Thymus (tissue), 11 donors: ENCODE results near the gene WASF2. TPM values are rescaled to one million over a fixed set of nuclear protein-coding genes. Genes with fewer than 3 reads are reported as not detected.

Experiments used
- DNase-seq, 9 donors: peaks; one replicate each; pipeline ENCODE4 v3.0.0-alpha.2; 2013; ENCODE audit warnings: low spot score in 9 of 9, low read depth in 6 of 9, missing footprints in 1 of 9
- H3K27ac ChIP-seq, 2 donors: one replicate each; pipeline ENCODE4 v1.5.1; 2013; ENCODE audit warnings: control low read depth in 1 of 2, low read depth in 1 of 2, low read length in 1 of 2, mild to moderate bottlenecking in 1 of 2, moderate library complexity in 1 of 2
- H3K27me3 ChIP-seq, 2 donors: one replicate each; pipeline ENCODE4 v1.5.1; 2013; ENCODE audit warnings: low read length in 1 of 2; ENCODE audit not compliant: control insufficient read depth in 2 of 2, insufficient read depth in 1 of 2
- H3K36me3 ChIP-seq, 2 donors: one replicate each; pipeline ENCODE4 v1.5.1; 2013; ENCODE audit warnings: low read length in 1 of 2, mild to moderate bottlenecking in 1 of 2, moderate library complexity in 1 of 2; ENCODE audit not compliant: control insufficient read depth in 2 of 2, insufficient read depth in 2 of 2
- H3K4me1 ChIP-seq, 2 donors: one replicate each; pipeline ENCODE4 v1.5.1; 2013; ENCODE audit warnings: low read length in 2 of 2; ENCODE audit not compliant: control insufficient read depth in 2 of 2, insufficient read depth in 2 of 2
- H3K4me3 ChIP-seq, 2 donors: one replicate each; pipeline ENCODE4 v1.5.1; 2013; ENCODE audit warnings: low read length in 2 of 2, control low read depth in 1 of 2, mild to moderate bottlenecking in 1 of 2
- H3K9me3 ChIP-seq, 2 donors: one replicate each; pipeline ENCODE4 v1.5.1; 2013; ENCODE audit warnings: low read length in 1 of 2, mild to moderate bottlenecking in 1 of 2; ENCODE audit not compliant: control insufficient read depth in 2 of 2, insufficient read depth in 1 of 2
- WGBS: extraction: QIAGEN DNeasy Blood & Tissue Kit; methylation state at CpG from one replicate; pipeline ENCODE4 v1.1.7; 2013; 5-methylcytosine and 5-hydroxymethylcytosine counted together
- polyA plus RNA-seq: library from polyadenylated mRNA; stranded (reverse); fragments of 200-250 nt; gene quantifications from one replicate; pipeline ENCODE4 v1.2.3, GENCODE V29; 2013
- total RNA-seq: library from RNA; stranded (reverse); fragments of 120-200 nt; gene quantifications from one replicate; pipeline ENCODE4 v1.2.4, GENCODE V29; 2013
- donor health status: healthy.

Gene WASF2
- total and polyA plus RNA-seq, 2 donors = 14.2 to 47.4 TPM

DNA sequence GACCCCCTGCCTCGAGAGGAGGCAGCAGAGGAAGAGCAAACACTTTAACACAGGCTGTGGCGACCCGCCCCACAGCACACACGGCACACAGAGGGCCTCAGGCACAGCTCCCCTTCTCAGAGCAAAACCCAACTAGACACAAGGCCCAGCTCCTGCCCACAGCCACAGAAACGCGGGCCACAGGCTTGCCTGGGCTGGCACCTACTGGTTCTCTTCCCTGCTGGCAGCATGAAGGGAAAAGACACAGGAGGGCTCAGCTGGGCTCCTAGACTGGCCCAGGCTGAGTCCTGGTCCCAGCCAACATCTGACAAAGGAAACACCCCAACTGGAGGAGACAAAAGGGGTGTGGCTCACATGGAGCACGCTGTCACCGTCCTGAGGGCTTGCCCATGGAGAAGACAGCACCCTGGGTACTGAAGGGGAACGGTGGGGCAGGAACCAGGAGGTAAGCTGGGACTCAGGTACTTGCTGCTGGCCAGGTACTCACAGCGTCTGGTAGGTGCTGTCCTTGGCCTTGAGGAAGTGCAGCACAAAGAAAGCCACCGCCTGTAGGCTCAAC, 110.3 kb downstream of the WASF2 start:
- H3K4me1 ChIP-seq = peaks cover 0 to 5% of the 10 kb centered on the region in 2 donors
- H3K36me3 ChIP-seq = no peaks in the 10 kb centered on the region
- no peak overlapping the region for H3K27ac ChIP-seq
- H3K27me3 ChIP-seq = peaks cover 0 to 31% of the 10 kb centered on the region in 2 donors
- H3K4me3 ChIP-seq = no peak overlapping the region
- no peak for DNase-seq
- 93% methylated on average over 11 of the region's 11 CpGs for WGBS
- H3K9me3 ChIP-seq = no peaks in the 10 kb centered on the region

DNA sequence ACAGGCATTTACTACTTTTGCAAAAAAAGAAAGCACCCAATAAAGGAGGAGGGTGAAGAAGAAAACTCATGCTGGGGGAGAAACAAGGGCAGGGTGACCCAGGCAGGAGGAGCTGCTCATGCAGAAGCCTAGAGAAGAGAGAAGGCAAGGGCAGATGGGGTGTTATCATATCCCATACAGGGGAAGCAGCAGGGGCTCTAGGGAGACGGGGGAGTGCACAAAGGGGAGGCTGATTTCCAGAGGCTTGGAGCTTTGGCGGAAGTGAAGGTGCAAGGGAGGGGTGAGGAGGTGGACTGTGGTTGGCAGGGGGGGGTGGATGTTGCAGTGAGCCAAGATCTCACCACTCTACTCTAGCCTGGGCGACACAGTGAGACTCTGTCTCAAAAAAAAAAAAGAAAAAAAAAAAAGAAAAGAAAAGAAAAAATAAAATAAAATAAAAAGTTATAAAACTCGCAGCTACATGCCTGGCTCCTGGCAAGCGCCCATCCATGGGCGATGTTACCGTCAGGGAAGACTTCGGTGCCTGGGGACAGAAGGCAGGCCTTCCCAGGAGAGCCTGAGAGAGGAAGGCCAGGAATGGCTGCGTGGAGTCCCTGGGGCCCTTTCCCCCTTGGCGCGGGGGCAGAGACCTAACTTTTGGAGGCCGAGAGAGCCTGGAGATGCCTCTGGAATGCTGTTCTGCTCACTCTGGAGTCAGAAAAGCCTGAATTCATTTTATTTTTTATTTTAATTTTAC, 112.0 kb downstream of the WASF2 start:
- no peaks in the 10 kb centered on the region for H3K9me3 ChIP-seq
- H3K27ac ChIP-seq = no peak overlapping the region
- peaks cover 0 to 18% of the 10 kb centered on the region in 2 donors for H3K27me3 ChIP-seq
- H3K4me1 ChIP-seq = peaks cover 0 to 2% of the 10 kb centered on the region in 2 donors
- WGBS = 94% methylated on average over 12 of the region's 12 CpGs
- DNase-seq = no peak
- no peak overlapping the region for H3K4me3 ChIP-seq
- no peaks in the 10 kb centered on the region for H3K36me3 ChIP-seq

DNA sequence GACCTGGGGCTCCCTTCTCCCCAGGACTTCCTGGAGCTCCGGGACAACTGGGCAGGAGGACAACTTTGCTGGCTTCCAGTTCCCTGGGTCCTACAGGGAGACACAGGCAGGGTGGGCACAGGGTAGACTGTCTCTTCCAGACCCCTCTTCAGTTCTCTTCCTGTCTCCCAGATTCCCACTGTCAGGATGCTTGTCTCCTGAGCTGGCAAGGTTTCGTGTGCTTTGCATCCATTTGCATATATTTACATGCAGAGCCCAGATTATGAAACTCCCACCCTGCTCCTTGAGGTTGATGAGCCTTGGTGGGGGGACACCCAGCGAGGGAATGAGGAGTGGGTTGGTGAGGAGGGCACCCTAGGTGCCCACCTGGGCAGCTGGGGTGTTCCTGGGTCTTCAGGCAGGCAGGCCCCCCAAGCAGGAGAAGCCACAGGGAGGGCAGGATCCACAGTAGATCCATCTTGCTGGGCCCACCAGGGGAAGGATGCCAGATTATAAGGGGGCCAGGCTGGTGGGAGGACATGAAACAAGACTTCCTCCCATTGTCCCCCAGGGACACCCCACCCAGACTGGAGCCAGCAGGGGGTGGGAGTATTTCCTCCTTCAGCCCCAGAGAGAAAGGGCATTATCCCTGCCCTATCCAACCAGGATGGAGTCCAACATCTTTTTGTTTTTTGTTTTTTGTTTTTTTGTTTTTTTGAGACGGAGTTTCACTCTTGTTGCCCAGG, 115.4 kb downstream of the WASF2 start, which contains the start of gene FCN3:
TSS of gene FCN3 (minus strand) at position 463 of the 725 bp plus-strand sequence. CDS start at position 457, 6 bp downstream.
- Histone ChIP-seq H3K27me3 (peaks cover 0 to 2% of the 10 kb centered on the region in 2 donors), H3K36me3 (no peaks in the 10 kb centered on the region), H3K4me1 (peaks cover 0 to 1% of the 10 kb centered on the region in 2 donors), H3K9me3 (no peaks in the 10 kb centered on the region), H3K4me3 (no peak within 1 kb of the TSS), H3K27ac (no peak within 1 kb of the TSS)
- 93% methylated on average over 4 of the region's 4 CpGs for WGBS
- no peak for DNase-seq

DNA sequence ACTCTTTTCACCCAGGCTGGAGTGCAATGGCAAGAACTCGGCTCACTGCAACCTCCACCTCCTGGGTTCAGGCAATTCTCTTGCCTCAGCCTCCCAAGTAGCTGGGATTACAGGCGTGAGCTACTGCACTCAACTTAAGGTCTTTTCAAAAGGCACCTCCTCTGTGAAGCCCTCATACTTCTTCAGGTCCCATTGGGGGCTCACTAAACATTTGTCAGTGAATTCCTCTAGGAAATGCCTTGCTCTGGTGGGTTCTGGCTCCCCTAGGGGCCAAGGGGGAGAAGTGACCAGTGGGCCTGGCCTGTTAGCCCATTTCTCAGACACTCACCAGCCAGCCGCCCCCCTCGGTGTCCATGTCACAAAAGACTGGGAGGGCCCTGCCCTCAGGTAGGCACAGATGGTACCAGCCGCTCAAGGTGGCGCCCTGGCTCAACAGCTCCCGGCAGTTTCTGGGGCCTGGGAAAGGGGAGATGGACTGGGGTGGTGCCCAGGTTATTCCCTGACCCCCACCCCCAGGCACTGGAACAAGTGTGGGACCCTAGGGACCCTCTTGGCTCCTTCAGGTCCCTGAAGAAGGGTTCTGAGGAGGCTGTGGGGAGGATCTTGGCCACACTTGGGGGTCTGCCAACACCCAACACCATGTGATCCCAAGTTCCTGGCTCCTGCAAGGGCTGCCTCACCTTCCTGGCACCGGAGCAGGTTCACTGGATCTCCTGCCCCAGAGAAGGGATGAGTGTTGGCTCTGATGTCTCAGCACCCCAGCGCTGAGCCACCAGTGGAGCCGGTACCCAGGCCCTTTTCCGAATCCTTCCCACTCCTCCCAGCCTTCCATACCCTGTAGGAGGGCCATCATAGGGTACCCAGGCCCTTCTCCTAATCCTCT, 116.9 kb downstream of the WASF2 start:
- Histone ChIP-seq H3K9me3 (no peaks in the 10 kb centered on the region), H3K4me1 (peaks cover 0 to 8% of the 10 kb centered on the region in 2 donors), H3K27me3 (peaks cover 0 to 7% of the 10 kb centered on the region in 2 donors), H3K4me3 (no peak overlapping the region), H3K36me3 (no peaks in the 10 kb centered on the region), H3K27ac (no peak overlapping the region)
- WGBS = 95% methylated on average over 11 of the region's 11 CpGs
- no peak for DNase-seq

DNA sequence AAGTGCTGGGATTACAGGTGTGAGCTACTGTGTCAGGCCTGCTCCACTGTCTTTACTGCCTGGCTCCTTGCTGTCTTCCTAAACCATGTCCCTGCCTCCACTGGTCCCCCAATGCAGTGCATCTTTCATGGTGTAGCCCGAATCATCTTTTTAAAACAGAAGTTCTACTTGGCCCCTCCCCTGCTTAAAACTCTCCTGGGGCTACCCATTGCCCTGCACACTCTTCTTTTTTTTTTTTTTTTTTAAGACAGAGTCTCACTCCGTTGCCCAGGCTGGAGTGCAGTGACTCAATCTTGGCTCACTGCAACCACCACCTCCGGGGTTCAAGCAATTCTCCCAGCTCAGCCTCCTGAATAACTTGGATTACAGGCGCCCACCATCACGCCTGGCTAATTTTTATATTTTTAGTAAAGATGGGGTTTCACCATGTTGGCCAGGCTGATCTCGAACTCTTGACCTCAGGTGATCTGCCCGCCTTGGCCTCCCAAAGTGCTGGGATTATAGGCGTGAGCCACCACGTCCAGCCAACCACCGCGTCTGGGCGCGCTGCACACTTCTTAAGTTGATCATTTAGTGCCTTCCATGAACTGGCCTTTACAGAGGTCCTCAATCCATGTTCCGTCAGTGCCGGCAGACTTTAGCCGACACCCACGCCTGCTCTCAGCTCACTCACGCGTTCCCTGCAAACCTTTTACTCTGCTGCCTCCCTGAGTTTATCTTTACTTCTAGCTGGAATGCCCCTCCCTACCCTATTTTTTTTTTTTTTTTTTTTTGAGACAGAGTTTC, 117.8 kb downstream of the WASF2 start:
- no peak overlapping the region for H3K4me3 ChIP-seq
- WGBS = 97% methylated on average over 19 of the region's 19 CpGs
- no peaks in the 10 kb centered on the region for H3K36me3 ChIP-seq
- H3K4me1 ChIP-seq = peaks cover 0 to 13% of the 10 kb centered on the region in 2 donors
- DNase-seq = no peak
- H3K27me3 ChIP-seq = peaks cover 0 to 9% of the 10 kb centered on the region in 2 donors
- H3K9me3 ChIP-seq = no peaks in the 10 kb centered on the region
- no peak overlapping the region for H3K27ac ChIP-seq

DNA sequence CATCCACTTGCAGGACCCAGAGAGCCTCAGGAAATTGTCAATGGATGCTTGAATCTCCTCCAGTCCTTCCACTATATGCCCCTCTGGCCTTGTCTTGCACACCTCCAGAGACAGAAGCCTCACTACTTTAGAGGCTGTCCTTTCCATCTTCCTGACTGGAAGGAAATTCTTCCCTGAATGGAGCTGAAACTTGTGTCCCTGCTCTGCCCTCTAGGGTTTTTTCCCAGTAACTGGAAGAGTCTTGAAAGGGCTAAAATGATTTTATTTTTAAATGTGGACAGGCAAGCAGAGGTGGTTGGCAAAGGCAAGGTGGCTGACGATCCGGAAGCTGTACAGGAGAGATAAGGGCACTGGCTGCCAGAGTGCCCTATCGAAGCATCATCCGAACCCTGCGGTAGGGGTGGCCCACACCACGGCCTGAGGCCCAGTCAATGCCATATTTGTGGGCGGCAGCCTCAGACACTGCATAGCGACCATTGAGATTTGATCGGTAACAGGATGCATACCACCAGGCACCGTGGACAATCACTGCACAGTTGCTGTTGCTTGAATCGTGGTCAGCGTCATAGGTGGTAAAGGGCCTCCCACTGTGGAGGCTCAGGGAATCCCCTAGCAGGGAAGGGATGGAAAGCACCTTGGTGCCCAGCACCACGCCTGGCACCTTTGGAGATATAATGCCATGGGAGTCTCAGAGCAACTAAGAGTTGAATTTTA, 120.9 kb downstream of the WASF2 start:
- Histone ChIP-seq H3K4me1 (peaks cover 10 to 41% of the 10 kb centered on the region in 2 donors), H3K9me3 (peaks cover 0 to 7% of the 10 kb centered on the region in 2 donors), H3K4me3 (no peak overlapping the region), H3K27me3 (peaks cover 0 to 32% of the 10 kb centered on the region in 2 donors), H3K27ac (no peak overlapping the region), H3K36me3 (no peaks in the 10 kb centered on the region)
- 45% methylated on average over 13 of the region's 13 CpGs for WGBS
- no peak for DNase-seq

DNA sequence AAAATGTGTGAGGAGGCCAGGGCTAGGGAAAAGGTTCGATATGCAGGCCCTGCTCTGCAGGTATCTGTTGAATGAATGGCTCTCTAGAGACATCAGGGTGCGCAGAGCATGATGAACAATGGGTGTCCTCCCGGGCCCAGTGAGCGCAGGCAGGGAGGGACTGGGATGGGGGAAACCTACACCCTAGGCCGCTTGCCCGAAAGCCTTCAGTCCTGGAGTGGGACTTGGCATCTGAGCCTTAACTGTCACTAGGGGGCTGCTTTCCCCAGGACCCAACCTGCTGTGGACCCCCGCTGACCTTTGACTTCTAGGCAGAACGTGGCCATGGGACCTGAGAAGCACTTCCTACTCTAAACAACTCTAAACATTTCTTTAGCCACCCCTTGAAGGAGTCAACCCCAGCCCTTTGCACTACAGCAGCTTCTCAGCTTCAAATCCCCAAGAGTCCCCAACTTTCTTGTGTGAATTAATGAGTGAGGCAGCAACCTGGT, 122.8 kb downstream of the WASF2 start:
- 76% methylated on average over 8 of the region's 8 CpGs for WGBS
- Histone ChIP-seq H3K27me3 (peaks cover 0 to 32% of the 10 kb centered on the region in 2 donors), H3K4me3 (peak overlapping the region; percentile 40 to 57), H3K27ac (peak overlapping the region in 1 of 2 donors; percentile 50), H3K36me3 (no peaks in the 10 kb centered on the region), H3K9me3 (peaks cover 0 to 7% of the 10 kb centered on the region in 2 donors), H3K4me1 (peaks cover 10 to 41% of the 10 kb centered on the region in 2 donors)
- DNase-seq = no peak
